Stomach (tissue), 9 donors: ENCODE measurements around the gene RBM41. TPM values are rescaled to one million over a fixed set of nuclear protein-coding genes. Genes with fewer than 3 reads are reported as not detected.
"Not testable (repeated sequence)": the region's sequence is repeated elsewhere in the genome, so short reads cannot be mapped to it uniquely, and the experiment has no call there.

Experiments used
- DNase-seq, 2 donors: peaks; one replicate each; pipeline versions ENCODE4 v3.0.0 to v3.0.0-alpha.2; 2013 to 2019
- H3K27ac ChIP-seq, 5 donors: fragments of 200-600 bp in 4 of 5; sonication (generic) in 4 of 5; one replicate each; pipeline ENCODE4 v1.5.1; 2013 to 2019; ENCODE audit warnings: mild to moderate bottlenecking in 1 of 5, moderate library complexity in 1 of 5
- H3K27me3 ChIP-seq, 3 donors: fragments of 200-600 bp; sonication (generic); one replicate each; pipeline ENCODE4 v1.5.1; 2017 to 2019; ENCODE audit warnings: mixed run types in 1 of 3
- H3K36me3 ChIP-seq, 4 donors: fragments of 200-600 bp; sonication (generic); 1 replicate in 3 of 4; 2 replicates in 1 of 4; pipeline ENCODE4 v1.5.1; 2016 to 2019
- H3K4me1 ChIP-seq, 4 donors: fragments of 200-600 bp; sonication (generic); one replicate each; pipeline ENCODE4 v1.5.1; 2016 to 2019
- H3K4me3 ChIP-seq, 4 donors: fragments of 200-600 bp; sonication (generic) in 3 of 4; one replicate each; pipeline ENCODE4 v1.5.1; 2016 to 2019; ENCODE audit warnings: mild to moderate bottlenecking in 1 of 4
- H3K9me3 ChIP-seq, 4 donors: fragments of 200-600 bp; sonication (generic); one replicate each; pipeline ENCODE4 v1.5.1; 2016 to 2019
- EP300 ChIP-seq: sonication (generic); formaldehyde crosslinking; IDR thresholded peaks from one replicate; pipeline ENCODE4 v1.6.1; 2017; ENCODE audit warnings: antibody characterized with exemption
- POLR2A ChIP-seq, 4 donors: fragments of 450-650 bp; IDR thresholded peaks; one replicate each; pipeline ENCODE4 v1.6.1; 2016; ENCODE audit warnings: antibody characterized with exemption in 4 of 4, control low read depth in 2 of 4, mild to moderate bottlenecking in 1 of 4, moderate library complexity in 1 of 4
- POLR2AphosphoS5 ChIP-seq, 3 donors: sonication (generic); formaldehyde crosslinking; IDR thresholded peaks; one replicate each; pipeline ENCODE4 v1.6.1; 2016; ENCODE audit warnings: antibody characterized with exemption in 3 of 3
- WGBS, 5 donors: extraction: QIAGEN DNeasy Blood & Tissue Kit in 3 of 5; methylation state at CpG; one replicate each; pipeline versions ENCODE4 v1.1.5 to v1.1.7; 2013 to 2018; 5-methylcytosine and 5-hydroxymethylcytosine counted together
- intact Hi-C: fragments of 100-400 bp; cut with DNase I; formaldehyde crosslinking; loops from one replicate; pipeline ENCODE4 v1.15.1; 2023; ENCODE audit warnings: low total_unique reads
- polyA plus RNA-seq, 3 donors: library from polyadenylated mRNA; stranded (reverse); fragments of 200-250 nt; gene quantifications; one replicate each; pipeline ENCODE4 v1.2.3, GENCODE V29; 2013
- total RNA-seq, 5 donors: library from RNA; depleted of rRNA; stranded (reverse); fragments of >200 nt; gene quantifications; one replicate each; pipeline versions ENCODE4 v1.1.0 to v1.2.3, GENCODE V29; 2014 to 2016
- TF ChIP-seq, protein P1 (sequence below), 7 experiments: fragments of 450-650 bp in 4 of 7; fragments of 200-600 bp in 3 of 7; sonication (generic) in 3 of 7; IDR thresholded peaks; one replicate each; pipeline ENCODE4 v1.5.1; 2016 to 2019; ENCODE audit warnings: antibody characterized with exemption in 7 of 7, control low read depth in 2 of 7, mild to moderate bottlenecking in 1 of 7
- donor health status: healthy with polysubstance abuse.
- donor health status: Bipolar disorder and iron deficiency.
- donor health status: healthy.

The RBM41 gene
- total and polyA plus RNA-seq, 8 donors: 3.3 to 77.6 (median 10.6) TPM

DNA sequence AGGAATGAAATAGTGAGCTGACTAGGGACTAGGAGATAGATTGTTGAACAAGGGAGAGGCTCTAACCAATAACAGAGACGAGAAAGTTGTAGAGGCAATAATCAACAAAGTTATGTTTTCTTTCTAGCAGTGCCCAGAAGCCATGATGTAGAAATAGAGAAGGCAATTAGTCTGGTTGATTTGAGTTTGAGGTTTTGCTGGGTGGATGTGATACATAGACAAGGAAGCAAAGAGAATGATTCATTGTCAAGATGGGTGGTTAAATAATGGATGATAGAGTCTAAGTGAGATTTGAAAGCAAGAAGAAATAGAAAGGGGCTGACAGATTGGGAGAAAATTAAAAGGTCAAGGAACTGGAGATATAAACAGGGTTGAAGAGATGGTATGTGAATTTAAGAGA is 11.2 kb downstream of the RBM41 start:
- WGBS, 5 donors: 82 to 96% (median 88%) methylated on average over 1 of the region's 1 CpG
- TF ChIP-seq, protein P1, sequence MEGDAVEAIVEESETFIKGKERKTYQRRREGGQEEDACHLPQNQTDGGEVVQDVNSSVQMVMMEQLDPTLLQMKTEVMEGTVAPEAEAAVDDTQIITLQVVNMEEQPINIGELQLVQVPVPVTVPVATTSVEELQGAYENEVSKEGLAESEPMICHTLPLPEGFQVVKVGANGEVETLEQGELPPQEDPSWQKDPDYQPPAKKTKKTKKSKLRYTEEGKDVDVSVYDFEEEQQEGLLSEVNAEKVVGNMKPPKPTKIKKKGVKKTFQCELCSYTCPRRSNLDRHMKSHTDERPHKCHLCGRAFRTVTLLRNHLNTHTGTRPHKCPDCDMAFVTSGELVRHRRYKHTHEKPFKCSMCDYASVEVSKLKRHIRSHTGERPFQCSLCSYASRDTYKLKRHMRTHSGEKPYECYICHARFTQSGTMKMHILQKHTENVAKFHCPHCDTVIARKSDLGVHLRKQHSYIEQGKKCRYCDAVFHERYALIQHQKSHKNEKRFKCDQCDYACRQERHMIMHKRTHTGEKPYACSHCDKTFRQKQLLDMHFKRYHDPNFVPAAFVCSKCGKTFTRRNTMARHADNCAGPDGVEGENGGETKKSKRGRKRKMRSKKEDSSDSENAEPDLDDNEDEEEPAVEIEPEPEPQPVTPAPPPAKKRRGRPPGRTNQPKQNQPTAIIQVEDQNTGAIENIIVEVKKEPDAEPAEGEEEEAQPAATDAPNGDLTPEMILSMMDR (IDR thresholded peaks at IDR 0.05): no peak
- TF ChIP-seq POLR2A (IDR thresholded peaks at IDR 0.05): no peak
- no peak for TF ChIP-seq EP300
- no peak for TF ChIP-seq POLR2AphosphoS5 (IDR thresholded peaks at IDR 0.05)
- H3K27ac ChIP-seq: no peak overlapping the region
- intact Hi-C loops: no loop called here
- H3K27me3 ChIP-seq: no peaks in the 10 kb centered on the region
- no peaks in the 10 kb centered on the region for H3K9me3 ChIP-seq
- H3K36me3 ChIP-seq: peaks cover 0 to 16% (median 14%) of the 10 kb centered on the region in 4 donors
- H3K4me3 ChIP-seq: no peak overlapping the region
- DNase-seq: no peak
- no peaks in the 10 kb centered on the region for H3K4me1 ChIP-seq

DNA sequence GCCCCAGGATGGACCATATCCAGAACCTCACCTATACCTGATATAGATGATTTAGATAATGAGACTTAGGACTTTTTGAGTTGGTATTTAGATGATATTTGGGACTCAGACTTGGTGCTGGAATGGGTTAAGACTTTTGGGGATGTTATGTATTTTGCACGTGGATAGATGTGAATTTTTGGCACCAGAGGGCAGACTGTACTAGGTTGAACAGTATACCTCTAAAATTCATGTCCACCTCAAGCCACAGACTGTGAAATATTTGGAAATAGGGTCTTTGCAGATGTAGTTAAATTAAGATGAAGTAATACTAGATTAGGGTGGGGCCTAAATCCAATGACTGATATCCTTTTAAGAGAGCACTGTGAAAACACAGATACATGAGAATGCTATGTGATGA is 15.6 kb downstream of the RBM41 start:
- intact Hi-C loops: no loop called here
- H3K36me3 ChIP-seq: peaks cover 0 to 16% (median 8%) of the 10 kb centered on the region in 4 donors
- TF ChIP-seq, protein P1 (IDR thresholded peaks at IDR 0.05): no peak
- TF ChIP-seq POLR2A (IDR thresholded peaks at IDR 0.05) (no peak), EP300 (no peak), POLR2AphosphoS5 (IDR thresholded peaks at IDR 0.05) (no peak)
- H3K4me1 ChIP-seq: no peaks in the 10 kb centered on the region
- H3K27me3 ChIP-seq: no peaks in the 10 kb centered on the region
- H3K9me3 ChIP-seq: no peaks in the 10 kb centered on the region
- no peak overlapping the region for H3K27ac ChIP-seq
- H3K4me3 ChIP-seq: no peak overlapping the region
- 0 to 12% (median 6%) methylated on average over 1 of the region's 1 CpG; no CpG with 5 or more reads in 1 of the 5 donors for WGBS, 5 donors
- DNase-seq: peak in 1 of 2 donors; percentile 4

DNA sequence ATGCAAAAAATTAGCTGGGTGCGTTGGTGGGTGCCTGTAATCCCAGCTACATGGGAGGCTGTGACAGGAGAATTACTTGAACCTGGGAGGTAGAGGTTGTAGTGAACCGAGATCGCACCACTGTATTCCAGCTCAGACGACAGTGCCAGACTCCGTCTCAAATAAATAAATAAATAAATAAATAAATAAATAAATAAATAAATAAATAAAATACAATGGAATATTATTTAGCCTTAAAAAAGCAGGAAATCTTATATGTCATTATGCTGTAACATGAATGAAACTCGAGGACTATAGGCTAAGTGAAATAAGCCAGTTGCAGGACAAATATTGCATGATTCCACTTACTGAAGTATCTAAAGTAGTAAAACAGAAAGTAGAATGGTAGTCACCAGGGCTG is 42.5 kb downstream of the RBM41 start:
- no peak overlapping the region for H3K27ac ChIP-seq
- DNase-seq: no peak
- no peak overlapping the region for H3K4me3 ChIP-seq
- WGBS, 5 donors: 90 to 98% (median 94%) methylated on average over 5 to 6 of the region's 6 CpGs
- H3K9me3 ChIP-seq: peaks cover 0 to 54% (median 19%) of the 10 kb centered on the region in 4 donors
- intact Hi-C loops: no loop called here
- H3K4me1 ChIP-seq: no peaks in the 10 kb centered on the region
- no peak for TF ChIP-seq POLR2AphosphoS5 (IDR thresholded peaks at IDR 0.05)
- TF ChIP-seq EP300: no peak
- TF ChIP-seq, protein P1 (IDR thresholded peaks at IDR 0.05): no peak
- TF ChIP-seq POLR2A (IDR thresholded peaks at IDR 0.05): no peak
- no peaks in the 10 kb centered on the region for H3K27me3 ChIP-seq
- peaks cover 0 to 7% (median 1%) of the 10 kb centered on the region in 4 donors for H3K36me3 ChIP-seq

DNA sequence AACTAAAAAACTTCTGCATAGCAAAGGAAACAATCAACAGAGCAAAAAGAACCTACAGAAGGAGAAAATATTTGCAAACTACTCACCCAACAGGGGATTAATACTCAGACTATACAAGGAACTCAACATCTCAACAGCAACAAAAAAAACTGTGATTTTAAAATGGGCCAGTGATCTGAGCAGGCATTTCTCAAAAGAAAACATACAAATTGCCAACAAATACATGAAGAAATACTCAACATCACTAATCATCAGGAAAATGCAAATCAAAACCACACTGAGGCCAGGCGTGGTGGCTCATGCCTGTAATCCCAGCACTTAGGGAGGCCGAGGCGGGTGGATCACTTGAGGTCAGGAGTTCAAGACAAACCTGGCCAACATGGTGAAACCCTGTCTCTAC is 60.9 kb downstream of the RBM41 start:
- H3K27ac ChIP-seq, DNase-seq, H3K4me1 ChIP-seq, H3K36me3 ChIP-seq, H3K9me3 ChIP-seq, intact Hi-C loops, H3K4me3 ChIP-seq, H3K27me3 ChIP-seq: not testable (repeated sequence)
- 74 to 94% (median 88%) methylated on average over 3 of the region's 3 CpGs for WGBS, 5 donors

DNA sequence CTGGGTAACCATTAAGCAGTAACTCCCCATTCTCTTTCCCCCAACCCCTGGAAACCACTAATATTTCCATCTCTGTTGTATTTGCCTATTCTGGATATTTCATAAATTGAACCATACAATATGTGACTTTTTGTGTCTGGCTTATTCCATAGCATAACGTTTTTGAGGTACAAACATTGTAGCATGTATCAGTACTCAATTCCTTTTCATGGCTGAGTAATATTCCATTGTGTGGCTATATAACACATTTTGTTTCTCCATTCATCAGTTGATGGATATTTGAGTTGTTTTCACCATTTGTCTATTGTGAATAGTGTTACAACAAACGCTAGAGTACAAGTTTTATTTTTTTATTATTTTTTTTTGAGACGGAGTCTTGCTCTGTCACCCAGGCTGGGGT is 63.6 kb downstream of the RBM41 start:
- no peak overlapping the region for H3K27ac ChIP-seq
- DNase-seq: no peak
- WGBS, 5 donors: 72 to 93% (median 81%) methylated on average over 2 to 3 of the region's 3 CpGs

More for the DNA sequence above, 63.6 kb downstream of the RBM41 start:
- no peak overlapping the region for H3K4me3 ChIP-seq
- peaks cover 0 to 6% (median 0%) of the 10 kb centered on the region in 3 donors for H3K27me3 ChIP-seq
- no peaks in the 10 kb centered on the region for H3K36me3 ChIP-seq
- TF ChIP-seq POLR2A (IDR thresholded peaks at IDR 0.05) (no peak), EP300 (no peak), POLR2AphosphoS5 (IDR thresholded peaks at IDR 0.05) (no peak)
- TF ChIP-seq, protein P1 (IDR thresholded peaks at IDR 0.05): no peak
- intact Hi-C loops: no loop called here
- peaks cover 0 to 6% (median 0%) of the 10 kb centered on the region in 4 donors for H3K9me3 ChIP-seq
- no peaks in the 10 kb centered on the region for H3K4me1 ChIP-seq
